Ascending aorta (tissue), 2 donors: ENCODE results near the gene CIAO3. TPM values are rescaled to one million over a fixed set of nuclear protein-coding genes. Genes with fewer than 3 reads are reported as not detected.

Source experiments
- DNase-seq, 2 donors: peaks; one replicate each; pipeline ENCODE4 v3.0.0-alpha.2; 2019; ENCODE audit warnings: low spot score in 2 of 2
- H3K27ac ChIP-seq, 2 donors: fragments of 200-600 bp; sonication (generic); one replicate each; pipeline ENCODE4 v1.5.1; 2016 to 2017; ENCODE audit warnings: mild to moderate bottlenecking in 1 of 2
- H3K27me3 ChIP-seq: fragments of 200-600 bp; sonication (generic); one replicate; pipeline ENCODE4 v1.5.1; 2017
- H3K36me3 ChIP-seq, 2 donors: fragments of 200-600 bp; sonication (generic); one replicate each; pipeline ENCODE4 v1.5.1; 2016
- H3K4me1 ChIP-seq, 2 donors: fragments of 200-600 bp; sonication (generic); one replicate each; pipeline ENCODE4 v1.5.1; 2016 to 2017; ENCODE audit warnings: mild to moderate bottlenecking in 1 of 2
- H3K4me3 ChIP-seq, 2 donors: fragments of 200-600 bp; sonication (generic); one replicate each; pipeline ENCODE4 v1.5.1; 2016 to 2017; ENCODE audit warnings: mild to moderate bottlenecking in 1 of 2
- H3K9me3 ChIP-seq, 2 donors: fragments of 200-600 bp; sonication (generic); one replicate each; pipeline ENCODE4 v1.5.1; 2016
- CTCF ChIP-seq, 3 experiments: fragments of 200-600 bp in 2 of 3; fragments of 450-650 bp in 1 of 3; sonication (generic) in 2 of 3; IDR thresholded peaks; one replicate each; pipeline ENCODE4 v1.5.1; 2016 to 2019; ENCODE audit warnings: antibody characterized with exemption in 3 of 3, mild to moderate bottlenecking in 1 of 3, moderate library complexity in 1 of 3
- intact Hi-C: fragments of 100-400 bp; cut with DNase I; formaldehyde crosslinking; loops from one replicate; pipeline ENCODE4 v1.15.1; 2023
- total RNA-seq: library from RNA; depleted of rRNA; stranded (reverse); fragments of >200 nt; gene quantifications from one replicate; pipeline ENCODE4 v1.1.0, GENCODE V29; 2016

Gene CIAO3
- total RNA-seq, 1 donor from 2014 or later, result 103 TPM

DNA sequence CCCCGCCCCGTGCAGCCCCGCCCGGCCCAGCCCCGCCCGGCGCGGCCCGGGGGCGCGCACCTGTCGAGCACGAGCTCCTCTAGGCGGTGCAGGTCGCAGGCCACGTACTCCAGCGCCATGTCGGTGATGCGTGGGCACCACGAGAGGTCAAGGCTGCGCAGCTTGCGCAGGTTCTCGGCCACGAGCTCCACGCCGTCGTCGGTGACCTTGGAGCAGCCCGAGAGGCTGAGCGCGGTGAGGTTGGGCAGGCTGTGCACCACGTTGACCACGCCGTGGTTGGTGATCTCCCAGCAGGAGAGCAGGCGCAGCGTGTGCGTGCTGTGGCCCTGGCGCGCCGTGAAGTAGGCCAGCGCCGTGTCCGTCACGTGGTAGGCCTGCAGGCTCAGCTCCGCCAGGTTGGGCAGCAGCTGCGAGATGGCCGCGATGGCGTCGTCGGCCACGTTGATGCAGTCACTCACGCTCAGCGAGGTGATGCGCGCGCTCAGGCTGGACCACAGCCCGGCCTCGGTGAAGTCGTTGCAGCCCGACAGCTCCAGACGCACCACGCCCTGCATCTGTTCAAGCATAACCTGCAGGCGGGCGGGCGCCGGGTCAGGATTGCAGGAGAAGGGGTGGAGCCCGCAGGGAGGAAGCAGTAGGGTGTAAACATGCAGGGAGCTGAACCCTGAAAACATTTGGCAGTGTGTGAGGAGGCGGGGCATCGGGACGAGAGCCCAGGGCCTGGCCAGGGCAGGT, 45.3 kb downstream of the CIAO3 start:
- TF ChIP-seq CTCF (IDR thresholded peaks at IDR 0.05), result no peak
- intact Hi-C loops, result no loop called here
- peaks cover 35% of the 10 kb centered on the region for H3K27me3 ChIP-seq
- H3K4me3 ChIP-seq, result peak overlapping the region; percentile 2 to 45
- no peak overlapping the region for H3K27ac ChIP-seq
- no peak for DNase-seq
- H3K4me1 ChIP-seq, result peaks cover 6 to 8% of the 10 kb centered on the region in 2 donors
- H3K36me3 ChIP-seq, result no peaks in the 10 kb centered on the region
- no peaks in the 10 kb centered on the region for H3K9me3 ChIP-seq

- H3K27ac ChIP-seq, result no peak overlapping the region
- peak overlapping the region; percentile 9 to 45 for H3K4me3 ChIP-seq
- no peaks in the 10 kb centered on the region for H3K36me3 ChIP-seq
- H3K9me3 ChIP-seq, result no peaks in the 10 kb centered on the region
- no peak for TF ChIP-seq CTCF (IDR thresholded peaks at IDR 0.05)
- H3K4me1 ChIP-seq, result peaks cover 6 to 8% of the 10 kb centered on the region in 2 donors
- DNase-seq, result no peak
- peaks cover 29% of the 10 kb centered on the region for H3K27me3 ChIP-seq
- intact Hi-C loops, result no loop called here
Measured at GRCh38 chr16:694863-695354, 45.9 kb downstream of the CIAO3 start.

DNA sequence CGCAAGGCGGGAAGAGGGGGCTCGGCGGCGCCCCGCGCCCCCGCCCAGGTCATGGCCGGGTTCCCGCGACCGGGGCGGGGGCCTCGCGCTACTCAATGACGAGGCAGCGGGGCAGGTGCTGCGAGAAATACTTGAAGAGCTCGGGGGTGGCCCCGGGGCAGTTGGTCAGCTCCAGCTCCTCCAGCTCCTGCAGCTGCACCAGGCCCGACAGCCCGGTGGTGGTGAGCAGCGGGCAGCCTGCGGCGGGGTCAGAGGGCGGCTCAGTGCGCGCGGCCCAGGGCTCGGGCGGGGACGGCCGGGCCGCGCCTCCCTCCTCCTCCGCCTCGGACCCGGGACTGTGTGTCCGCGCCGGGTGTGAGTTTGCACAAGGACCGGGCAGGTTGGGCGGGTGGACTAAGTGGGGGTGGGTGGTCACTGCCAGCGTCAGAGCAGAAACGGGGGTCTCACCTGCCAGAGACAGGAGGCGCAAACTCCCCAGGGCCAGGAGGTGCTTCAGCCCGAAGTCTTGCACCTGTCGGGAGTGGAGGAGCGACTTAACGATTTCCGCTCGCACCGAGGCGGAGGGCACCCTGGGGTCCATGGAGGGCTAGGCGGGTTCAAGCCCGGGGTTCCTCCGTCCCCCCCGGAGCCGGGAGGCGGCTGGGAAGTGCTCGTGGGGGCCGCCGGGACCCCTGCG, 46.5 kb downstream of the CIAO3 start:
- Histone ChIP-seq H3K36me3 (no peaks in the 10 kb centered on the region), H3K9me3 (no peaks in the 10 kb centered on the region), H3K4me3 (peak overlapping the region; percentile 9 to 45), H3K4me1 (peaks cover 12 to 13% of the 10 kb centered on the region in 2 donors), H3K27ac (no peak overlapping the region), H3K27me3 (peaks cover 28% of the 10 kb centered on the region)
- intact Hi-C loops, result no loop called here
- no peak for TF ChIP-seq CTCF (IDR thresholded peaks at IDR 0.05)
- DNase-seq, result no peak

DNA sequence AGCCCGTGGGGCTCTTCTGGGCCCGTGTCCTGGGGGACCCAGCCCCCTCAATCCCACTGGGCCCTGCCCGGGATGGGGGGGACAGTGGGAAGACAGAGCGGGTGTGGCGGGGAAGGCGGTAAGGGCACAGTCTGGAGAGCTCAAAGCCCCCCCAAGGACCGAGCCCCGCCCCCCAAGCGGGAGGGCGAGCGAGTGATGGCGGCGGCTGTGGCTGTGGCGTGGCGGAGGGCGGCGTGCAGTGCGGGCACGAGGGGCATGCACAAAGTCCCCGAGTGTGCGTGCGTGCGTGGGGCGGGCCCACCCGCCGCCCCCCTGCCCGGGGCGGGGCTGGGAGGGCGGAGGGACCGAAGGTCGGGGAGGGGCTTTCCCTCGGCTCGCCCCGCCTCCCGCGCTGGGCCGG, 47.0 kb downstream of the CIAO3 start:
- intact Hi-C loops, result no loop called here
- peaks cover 28% of the 10 kb centered on the region for H3K27me3 ChIP-seq
- DNase-seq, result no peak

DNA sequence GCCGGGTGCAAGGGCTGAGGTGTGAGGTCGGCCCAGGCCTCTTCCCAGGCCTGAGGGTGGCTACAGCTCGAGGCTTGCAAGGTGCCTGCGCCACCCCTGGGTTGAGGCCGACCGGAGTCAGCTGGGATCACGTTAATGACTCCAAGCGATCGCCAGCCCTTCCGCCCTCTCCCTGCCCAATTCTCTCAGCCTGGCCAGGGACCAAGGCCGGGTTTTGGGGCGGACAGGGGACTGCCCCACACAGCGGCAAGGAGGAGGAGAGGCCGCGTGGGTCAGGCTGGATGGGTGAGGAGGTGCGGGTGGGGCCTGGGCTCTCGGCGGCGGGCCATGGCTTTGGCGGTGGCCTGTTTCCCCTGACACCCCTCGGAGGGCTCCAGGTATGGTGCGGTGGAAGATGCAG, 47.4 kb downstream of the CIAO3 start:
- Histone ChIP-seq H3K9me3 (no peaks in the 10 kb centered on the region), H3K4me3 (no peak overlapping the region), H3K36me3 (no peaks in the 10 kb centered on the region), H3K27me3 (peaks cover 28% of the 10 kb centered on the region), H3K27ac (no peak overlapping the region), H3K4me1 (peaks cover 20 to 21% of the 10 kb centered on the region in 2 donors)
- TF ChIP-seq CTCF (IDR thresholded peaks at IDR 0.05), result no peak
- no peak for DNase-seq
- intact Hi-C loops, result no loop called here

More for the DNA sequence above, 47.0 kb downstream of the CIAO3 start:
- H3K9me3 ChIP-seq, result no peaks in the 10 kb centered on the region
- TF ChIP-seq CTCF (IDR thresholded peaks at IDR 0.05), result no peak
- H3K36me3 ChIP-seq, result no peaks in the 10 kb centered on the region
- H3K4me1 ChIP-seq, result peaks cover 17 to 19% of the 10 kb centered on the region in 2 donors
- peak overlapping the region in 1 of 2 donors; percentile 12 for H3K4me3 ChIP-seq
- H3K27ac ChIP-seq, result no peak overlapping the region
